ENCODE measurements around the gene PLCL2.
"Not testable (repeated sequence)": the region's sequence is repeated elsewhere in the genome, so short reads cannot be mapped to it uniquely, and the experiment has no call there.

PLCL2 gene

GRCh38 chr3:17088017-17088416, 203.3 kb downstream of the PLCL2 start:
- DNase-seq = no peak

- peak; percentile 24 to 54 for DNase-seq
Observed at GRCh38 chr3:17088602-17089313, 204.0 kb downstream of the PLCL2 start.

GRCh38 chr3:17089314-17089700, 204.6 kb downstream of the PLCL2 start:
- no peak for DNase-seq

- DNase-seq = no peak
Observed at GRCh38 chr3:17090280-17090983, 205.7 kb downstream of the PLCL2 start.

- no peak for DNase-seq
Observed at GRCh38 chr3:17091910-17092582, 207.3 kb downstream of the PLCL2 start.

- DNase-seq = no peak
Observed at GRCh38 chr3:17092583-17092933, 207.8 kb downstream of the PLCL2 start.

GRCh38 chr3:17094551-17094950, 209.8 kb downstream of the PLCL2 start:
- no peak for DNase-seq

- no peak for DNase-seq
Observed at GRCh38 chr3:17103579-17103978, 218.8 kb downstream of the PLCL2 start.

GRCh38 chr3:17106801-17107200, 222.0 kb downstream of the PLCL2 start:
- DNase-seq = not testable (repeated sequence)

GRCh38 chr3:17110660-17111396, 226.1 kb downstream of the PLCL2 start:
- no peak for DNase-seq

- no peak for DNase-seq
Observed at GRCh38 chr3:17111586-17111985, 226.8 kb downstream of the PLCL2 start.

GRCh38 chr3:17115186-17115585, 230.4 kb downstream of the PLCL2 start:
- DNase-seq = no peak

GRCh38 chr3:17116007-17116600, 231.3 kb downstream of the PLCL2 start:
- DNase-seq = no peak

- DNase-seq = no peak
Observed at GRCh38 chr3:17118771-17119170, 234.0 kb downstream of the PLCL2 start.

GRCh38 chr3:17119201-17120072, 234.7 kb downstream of the PLCL2 start:
- no peak for DNase-seq

- DNase-seq = no peak
Observed at GRCh38 chr3:17120115-17120514, 235.4 kb downstream of the PLCL2 start.

GRCh38 chr3:17121336-17121735, 236.6 kb downstream of the PLCL2 start:
- no peak for DNase-seq

GRCh38 chr3:17122758-17123157, 238.0 kb downstream of the PLCL2 start:
- no peak for DNase-seq

- no peak for DNase-seq
Observed at GRCh38 chr3:17125738-17126442, 241.1 kb downstream of the PLCL2 start.

GRCh38 chr3:17128671-17129070, 243.9 kb downstream of the PLCL2 start:
- DNase-seq = not testable (repeated sequence)

GRCh38 chr3:17129556-17129955, 244.8 kb downstream of the PLCL2 start:
- no peak for DNase-seq

All from CD4-positive, alpha-beta T cell treated with Interleukin-1 beta for 1 hour (primary cell).